ENCODE results near the gene SNAPIN.

The SNAPIN gene

DNA sequence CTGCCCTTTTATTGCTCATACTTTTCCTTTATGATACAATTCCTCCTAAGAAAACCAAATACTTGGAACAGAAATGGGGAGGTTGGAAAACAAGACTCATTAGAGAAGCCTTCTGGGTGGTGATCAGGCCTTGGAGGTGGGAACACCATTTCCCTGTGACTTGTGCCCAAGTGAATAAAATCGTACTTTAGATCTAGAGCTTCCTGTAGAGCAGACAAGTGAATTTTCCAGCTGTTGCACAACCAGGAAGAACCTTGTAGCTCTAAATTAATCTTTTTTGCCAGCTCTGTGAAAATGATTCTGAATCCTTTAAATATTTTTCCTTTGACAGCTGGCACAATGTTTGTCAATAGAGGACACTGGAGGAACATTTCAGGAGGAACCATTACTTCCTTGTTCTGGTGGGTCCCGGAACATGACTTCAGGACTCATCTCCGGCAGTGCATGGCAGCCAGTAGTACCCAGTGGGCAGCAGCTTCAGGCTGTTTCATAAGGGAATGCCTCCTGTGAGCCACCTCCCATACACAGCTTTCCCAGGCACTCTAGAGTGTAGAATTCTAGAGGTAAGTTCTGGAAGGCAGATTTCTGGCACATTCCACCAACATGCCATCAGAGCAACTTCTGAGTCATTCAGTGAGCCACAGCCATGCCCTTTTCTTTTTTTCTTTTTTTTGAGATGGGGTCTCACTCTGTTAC, 5.5 kb upstream of the SNAPIN start:
- TF ChIP-seq, protein P1, sequence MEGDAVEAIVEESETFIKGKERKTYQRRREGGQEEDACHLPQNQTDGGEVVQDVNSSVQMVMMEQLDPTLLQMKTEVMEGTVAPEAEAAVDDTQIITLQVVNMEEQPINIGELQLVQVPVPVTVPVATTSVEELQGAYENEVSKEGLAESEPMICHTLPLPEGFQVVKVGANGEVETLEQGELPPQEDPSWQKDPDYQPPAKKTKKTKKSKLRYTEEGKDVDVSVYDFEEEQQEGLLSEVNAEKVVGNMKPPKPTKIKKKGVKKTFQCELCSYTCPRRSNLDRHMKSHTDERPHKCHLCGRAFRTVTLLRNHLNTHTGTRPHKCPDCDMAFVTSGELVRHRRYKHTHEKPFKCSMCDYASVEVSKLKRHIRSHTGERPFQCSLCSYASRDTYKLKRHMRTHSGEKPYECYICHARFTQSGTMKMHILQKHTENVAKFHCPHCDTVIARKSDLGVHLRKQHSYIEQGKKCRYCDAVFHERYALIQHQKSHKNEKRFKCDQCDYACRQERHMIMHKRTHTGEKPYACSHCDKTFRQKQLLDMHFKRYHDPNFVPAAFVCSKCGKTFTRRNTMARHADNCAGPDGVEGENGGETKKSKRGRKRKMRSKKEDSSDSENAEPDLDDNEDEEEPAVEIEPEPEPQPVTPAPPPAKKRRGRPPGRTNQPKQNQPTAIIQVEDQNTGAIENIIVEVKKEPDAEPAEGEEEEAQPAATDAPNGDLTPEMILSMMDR (IDR thresholded peaks at IDR 0.05; ENCODE audit: low read depth, low read length) = no peak
- DNase-seq (ENCODE audit: low read depth, low spot score) = peak; percentile 42
- in situ Hi-C loops (cut with HindIII; ENCODE audit: low sequenced_read_pairs) = no loop called here
- H3K4me3 ChIP-seq (ENCODE audit: low read depth, low read length) = no peak overlapping the region

- in situ Hi-C loops (cut with HindIII; ENCODE audit: low sequenced_read_pairs) = no loop called here
- no peak for DNase-seq (ENCODE audit: low read depth, low spot score)
- no peak overlapping the region for H3K4me3 ChIP-seq (ENCODE audit: low read depth, low read length)
- TF ChIP-seq, protein P1 (IDR thresholded peaks at IDR 0.05; ENCODE audit: low read depth, low read length) = no peak
Observed at GRCh38 chr1:153655333-153655732, 3.2 kb upstream of the SNAPIN start.

- TF ChIP-seq, protein P1 (IDR thresholded peaks at IDR 0.05; ENCODE audit: low read depth, low read length) = no peak
- in situ Hi-C loops (cut with HindIII; ENCODE audit: low sequenced_read_pairs) = no loop called here
- peak overlapping the region; percentile 70 for H3K4me3 ChIP-seq (ENCODE audit: low read depth, low read length)
- no peak for DNase-seq (ENCODE audit: low read depth, low spot score)
Observed at GRCh38 chr1:153659175-153659534, 652 bp downstream of the SNAPIN start.

GRCh38 chr1:153659656-153660055, 1.2 kb downstream of the SNAPIN start:
- in situ Hi-C loops (cut with HindIII; ENCODE audit: low sequenced_read_pairs) = no loop called here
- TF ChIP-seq, protein P1 (IDR thresholded peaks at IDR 0.05; ENCODE audit: low read depth, low read length) = no peak
- DNase-seq (ENCODE audit: low read depth, low spot score) = no peak
- H3K4me3 ChIP-seq (ENCODE audit: low read depth, low read length) = peak overlapping the region; percentile 70

DNA sequence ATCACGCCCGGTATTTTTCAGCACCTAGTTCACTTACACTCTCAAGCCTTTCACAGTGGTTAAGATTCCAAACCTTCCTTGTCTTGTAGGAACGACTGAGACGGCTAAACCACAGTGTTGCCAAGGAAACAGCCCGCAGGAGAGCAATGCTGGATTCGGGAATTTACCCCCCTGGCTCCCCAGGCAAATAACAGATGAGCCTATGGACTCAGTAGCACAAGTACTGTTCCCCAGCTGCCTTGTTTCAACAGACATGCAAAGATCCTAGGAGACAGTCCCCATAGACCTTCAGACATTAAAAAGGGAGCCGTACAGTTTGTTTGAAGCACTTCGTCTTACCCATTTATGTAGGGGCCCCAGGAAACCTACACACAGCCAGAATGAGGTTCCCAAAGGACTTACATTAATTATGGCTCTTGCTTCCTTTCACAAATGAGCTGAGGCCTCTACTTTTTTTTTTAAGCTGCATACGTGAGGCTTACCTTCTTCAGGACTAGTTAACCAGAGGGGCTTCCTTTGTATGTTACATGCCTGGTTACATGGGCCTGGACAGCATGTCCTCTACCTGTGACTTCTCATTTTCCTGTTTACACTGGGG, 2.7 kb downstream of the SNAPIN start:
- no peak overlapping the region for H3K4me3 ChIP-seq (ENCODE audit: low read depth, low read length)
- TF ChIP-seq, protein P1 (IDR thresholded peaks at IDR 0.05; ENCODE audit: low read depth, low read length) = no peak
- in situ Hi-C loops (cut with HindIII; ENCODE audit: low sequenced_read_pairs) = no loop called here
- DNase-seq (ENCODE audit: low read depth, low spot score) = peak; percentile 67

DNA sequence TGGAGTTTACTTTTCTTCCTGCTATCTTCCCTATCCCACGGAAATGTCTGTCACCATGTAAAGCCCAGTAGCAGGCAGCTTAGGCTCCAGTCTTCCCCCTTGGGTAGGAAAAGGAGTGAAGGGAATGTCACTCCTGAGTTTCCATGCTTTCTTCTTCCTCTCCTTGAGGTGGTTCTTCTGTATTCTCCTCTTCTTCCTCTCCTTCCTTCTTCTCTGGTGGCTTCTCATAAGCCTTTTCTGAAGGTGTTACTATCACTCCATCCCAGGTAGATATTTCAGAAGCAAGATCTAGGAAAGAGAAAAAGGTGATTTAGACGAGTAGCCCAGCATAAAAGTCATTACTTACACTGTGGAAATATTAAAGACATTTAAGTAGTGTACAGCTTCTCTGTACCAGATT, 3.8 kb downstream of the SNAPIN start:
- in situ Hi-C loops (cut with HindIII; ENCODE audit: low sequenced_read_pairs) = no loop called here
- no peak for DNase-seq (ENCODE audit: low read depth, low spot score)
- TF ChIP-seq, protein P1 (IDR thresholded peaks at IDR 0.05; ENCODE audit: low read depth, low read length) = no peak
- no peak overlapping the region for H3K4me3 ChIP-seq (ENCODE audit: low read depth, low read length)
